Activated naive CD8-positive, alpha-beta T cell treated with anti-CD3 and anti-CD28 coated beads, Interleukin-2, amount 10 ng/mL, durations not matched to agents 7 days and 5 days (primary cell): Measurements from ENCODE around the gene EFCAB5. TPM values are rescaled to one million over a fixed set of nuclear protein-coding genes. Genes with fewer than 3 reads are reported as not detected.
"Not testable (repeated sequence)": the region's sequence is repeated elsewhere in the genome, so short reads cannot be mapped to it uniquely, and the experiment has no call there.

Experiments used
- ATAC-seq: fragments of 150-1000 bp; cut with Tn5 transposase; one replicate; pipeline ENCODE4 v1.10.0; 2021; ENCODE audit warnings: low read depth, moderate library complexity
- POLR2A ChIA-PET: fragments of 350-600 bp; sonication (Branson Sonifier 250); formaldehyde crosslinking; loops from one replicate; lab custom pipeline; 2021; ENCODE audit warnings: antibody characterized with exemption; lab: Charles Lee
- DNase-seq: peaks from one replicate; pipeline ENCODE4 v3.0.0; 2021
- H3K27ac Mint-ChIP-seq: one replicate; pipeline ENCODE4 v1.8.0; 2022; ENCODE audit warnings: mild to moderate bottlenecking, mixed read lengths
- H3K27me3 Mint-ChIP-seq: one replicate; pipeline ENCODE4 v1.8.0; 2022; ENCODE audit warnings: mild to moderate bottlenecking, moderate library complexity, mixed read lengths
- H3K36me3 Mint-ChIP-seq: one replicate; pipeline ENCODE4 v1.8.0; 2021; ENCODE audit warnings: mild to moderate bottlenecking, mixed read lengths
- H3K4me1 Mint-ChIP-seq: one replicate; pipeline ENCODE4 v1.8.0; 2021; ENCODE audit warnings: mixed read lengths
- H3K4me3 Mint-ChIP-seq: one replicate; pipeline ENCODE4 v1.8.0; 2022; ENCODE audit warnings: mild to moderate bottlenecking, moderate library complexity, mixed read lengths
- H3K9me3 Mint-ChIP-seq: one replicate; pipeline ENCODE4 v1.8.0; 2021; ENCODE audit warnings: mixed read lengths
- total RNA-seq, 2 experiments: library from RNA; stranded (reverse); gene quantifications; one replicate each; pipeline ENCODE4 v1.2.3, GENCODE V29; 2021

Gene EFCAB5
- total RNA-seq, result 1 to 10 TPM in 1 of 2 experiments, under 1 TPM in 1; 0.74 to 1.3 TPM

DNA sequence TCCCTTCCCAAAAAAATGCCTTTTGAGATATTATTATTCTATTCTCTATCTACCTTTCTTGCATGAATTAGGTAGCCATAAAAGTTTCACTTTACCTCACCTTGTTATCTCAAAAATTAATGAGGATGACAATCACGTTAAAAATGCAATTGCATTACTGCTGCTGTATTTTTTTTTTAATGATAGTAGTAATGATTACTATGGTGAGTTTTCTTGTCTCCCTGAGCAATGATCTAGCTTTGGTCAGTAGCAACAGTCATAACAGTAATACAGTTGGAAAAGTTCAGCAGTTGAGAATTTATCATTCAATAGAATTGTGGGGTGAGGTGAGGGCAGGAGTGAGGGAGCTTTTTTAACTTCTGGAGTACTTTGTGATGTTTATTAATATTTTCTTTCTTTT, at the start of gene EFCAB5:
TSS of gene EFCAB5 (plus strand) at position 301 of the 400 bp plus-strand sequence. CDS start 163 bp downstream, outside the sequence.
- peaks cover 4% of the 10 kb centered on the region for H3K27me3 Mint-ChIP-seq
- no peaks in the 10 kb centered on the region for H3K36me3 Mint-ChIP-seq
- no peak within 1 kb of the TSS for H3K4me3 Mint-ChIP-seq
- peaks cover 5% of the 10 kb centered on the region for H3K4me1 Mint-ChIP-seq
- H3K27ac Mint-ChIP-seq, result no peak within 1 kb of the TSS
- DNase-seq, result no peak
- H3K9me3 Mint-ChIP-seq, result no peaks in the 10 kb centered on the region
- no peak for ATAC-seq
- POLR2A ChIA-PET, result interaction anchor here (0.6 kb wide), 1 partner anchor 177 kb away, joined by 3 read pairs; no protein-coding TSS in a partner anchor

- no peak overlapping the region for H3K4me3 Mint-ChIP-seq
- ATAC-seq (no peak), DNase-seq (no peak)
- H3K4me1 Mint-ChIP-seq, result peaks cover 12% of the 10 kb centered on the region
- H3K36me3 Mint-ChIP-seq, result peaks cover 23% of the 10 kb centered on the region
- no peak overlapping the region for H3K27ac Mint-ChIP-seq
- peaks cover 11% of the 10 kb centered on the region for H3K9me3 Mint-ChIP-seq
- peaks cover 1% of the 10 kb centered on the region for H3K27me3 Mint-ChIP-seq
- POLR2A ChIA-PET, result interaction anchor here (0.6 kb wide), 1 partner anchor 37 kb away, joined by 4 read pairs; no protein-coding TSS in a partner anchor
Measured at GRCh38 chr17:29892201-29892600, 49.2 kb upstream of the EFCAB5 start.

GRCh38 chr17:29897136-29897535, 44.3 kb upstream of the EFCAB5 start:
- peaks cover 12% of the 10 kb centered on the region for H3K36me3 Mint-ChIP-seq
- ATAC-seq, H3K27me3 Mint-ChIP-seq, POLR2A ChIA-PET, H3K27ac Mint-ChIP-seq, DNase-seq, H3K4me3 Mint-ChIP-seq: not testable (repeated sequence)
- peaks cover 12% of the 10 kb centered on the region for H3K9me3 Mint-ChIP-seq
- H3K4me1 Mint-ChIP-seq, result peaks cover 12% of the 10 kb centered on the region

GRCh38 chr17:29903471-29903870, 38.0 kb upstream of the EFCAB5 start:
- H3K36me3 Mint-ChIP-seq, result peaks cover 24% of the 10 kb centered on the region
- peaks cover 12% of the 10 kb centered on the region for H3K4me1 Mint-ChIP-seq
- no peak for DNase-seq
- no peaks in the 10 kb centered on the region for H3K27me3 Mint-ChIP-seq
- POLR2A ChIA-PET, result no interaction called here
- H3K27ac Mint-ChIP-seq, result no peak overlapping the region
- H3K9me3 Mint-ChIP-seq, result peaks cover 14% of the 10 kb centered on the region
- H3K4me3 Mint-ChIP-seq, result no peak overlapping the region
- no peak for ATAC-seq

DNA sequence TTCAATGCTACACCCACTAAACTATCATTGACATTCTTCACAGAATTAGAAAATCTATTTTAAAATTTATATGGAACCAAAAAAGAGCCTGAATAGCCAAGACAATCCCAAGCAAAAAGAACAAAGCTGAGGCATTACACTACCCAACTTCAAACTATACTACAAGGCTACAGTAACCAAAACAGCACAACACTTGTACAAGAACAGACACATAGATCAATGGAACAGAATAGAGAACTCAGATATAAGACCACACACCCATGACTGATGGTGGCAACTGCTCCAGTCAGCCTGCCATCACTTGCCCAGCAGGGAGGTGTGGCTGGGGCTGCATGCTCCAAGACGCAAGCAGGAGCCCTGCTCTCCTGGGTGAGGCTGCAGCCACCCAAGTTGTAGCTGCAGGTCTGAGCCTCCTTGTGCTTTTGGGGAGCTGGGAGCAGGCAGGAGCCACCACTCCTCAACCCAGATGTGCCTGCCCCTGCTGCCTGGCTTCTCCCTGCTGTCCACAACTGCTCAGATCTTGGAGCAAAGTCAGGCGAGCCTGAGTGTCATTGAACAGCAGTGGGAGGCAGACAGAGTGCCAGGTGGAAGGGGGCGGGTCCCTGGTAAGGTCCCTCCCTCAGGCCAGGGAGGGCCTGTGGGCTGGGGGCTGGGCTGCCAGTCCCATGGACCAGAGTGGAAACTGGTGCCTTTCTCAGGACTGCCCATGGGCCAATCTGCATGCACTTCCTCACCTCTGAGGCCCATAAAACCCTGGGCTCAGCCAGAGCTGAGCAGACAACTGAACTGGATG, 36.2 kb upstream of the EFCAB5 start:
- POLR2A ChIA-PET, result no interaction called here
- Mint-ChIP-seq H3K27me3 (no peaks in the 10 kb centered on the region), H3K36me3 (peaks cover 33% of the 10 kb centered on the region), H3K27ac (no peak overlapping the region), H3K4me1 (peaks cover 12% of the 10 kb centered on the region), H3K9me3 (peaks cover 14% of the 10 kb centered on the region), H3K4me3 (no peak overlapping the region)
- DNase-seq (no peak), ATAC-seq (no peak)

- POLR2A ChIA-PET, result no interaction called here
- H3K4me1 Mint-ChIP-seq, result peaks cover 12% of the 10 kb centered on the region
- H3K4me3 Mint-ChIP-seq, result no peak overlapping the region
- H3K27ac Mint-ChIP-seq, result no peak overlapping the region
- no peaks in the 10 kb centered on the region for H3K27me3 Mint-ChIP-seq
- DNase-seq (no peak), ATAC-seq (no peak)
- H3K9me3 Mint-ChIP-seq, result peaks cover 14% of the 10 kb centered on the region
- peaks cover 30% of the 10 kb centered on the region for H3K36me3 Mint-ChIP-seq
Measured at GRCh38 chr17:29905879-29906167, 35.6 kb upstream of the EFCAB5 start.

DNA sequence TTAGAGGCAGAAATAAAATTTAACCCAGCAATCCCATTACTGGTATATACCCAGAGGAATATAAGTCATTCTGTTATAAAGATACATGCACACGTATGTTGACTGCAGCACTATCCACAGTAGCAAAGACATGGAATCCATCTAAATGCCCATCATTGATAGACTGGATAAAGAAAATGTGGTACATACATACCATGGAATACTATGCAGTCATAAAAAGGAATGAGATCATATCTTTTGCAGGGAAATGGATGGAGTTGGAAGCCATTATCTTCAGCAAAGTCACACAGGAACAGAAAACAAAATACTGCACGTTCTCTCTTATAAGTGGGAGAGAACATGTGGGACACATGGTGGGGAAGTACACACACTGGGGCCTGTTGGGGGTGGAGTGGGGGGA, 34.5 kb upstream of the EFCAB5 start:
- peaks cover 34% of the 10 kb centered on the region for H3K36me3 Mint-ChIP-seq

DNA sequence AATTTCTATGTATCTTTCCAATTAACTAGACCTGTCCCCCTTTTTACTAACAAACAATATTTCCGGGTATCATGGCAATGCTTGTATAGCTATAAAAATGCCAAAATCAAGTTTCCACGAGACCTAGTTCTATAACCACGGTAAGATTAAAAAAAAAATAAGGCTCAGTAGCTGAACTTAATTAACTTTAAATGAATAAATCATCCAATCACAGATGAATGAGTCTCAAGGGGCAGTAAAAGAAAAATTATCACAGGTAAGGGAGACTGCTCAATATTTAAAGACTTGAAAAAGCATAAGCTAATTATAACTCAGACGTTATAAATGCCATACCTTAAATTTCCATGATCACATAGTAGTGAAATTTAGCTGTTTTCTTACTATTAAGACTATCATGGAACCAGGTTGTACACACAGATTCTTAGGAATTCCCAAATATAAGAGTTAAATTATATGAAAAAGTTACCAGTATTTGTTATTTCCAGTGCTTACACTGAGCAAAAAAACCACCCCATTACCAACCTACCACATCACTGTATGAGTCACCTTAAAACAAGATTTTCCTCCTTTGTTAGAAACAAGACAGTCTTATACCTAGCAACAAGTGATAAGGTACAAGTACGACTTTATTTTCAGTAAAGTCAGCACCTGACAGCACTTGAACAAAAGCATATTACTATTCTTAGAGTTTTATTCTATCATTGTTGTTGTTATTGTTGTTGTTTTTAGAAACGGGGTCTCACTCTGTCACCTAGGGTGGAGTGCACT, 32.0 kb upstream of the EFCAB5 start:
- Mint-ChIP-seq H3K9me3 (peaks cover 14% of the 10 kb centered on the region), H3K27ac (no peak overlapping the region), H3K27me3 (no peaks in the 10 kb centered on the region), H3K4me1 (peaks cover 3% of the 10 kb centered on the region), H3K4me3 (no peak overlapping the region), H3K36me3 (peaks cover 33% of the 10 kb centered on the region)
- ATAC-seq, result no peak
- POLR2A ChIA-PET, result no interaction called here
- no peak for DNase-seq

More for the DNA sequence above, 34.5 kb upstream of the EFCAB5 start:
- no peak for DNase-seq
- H3K27ac Mint-ChIP-seq, result no peak overlapping the region
- H3K4me3 Mint-ChIP-seq, result no peak overlapping the region
- no peaks in the 10 kb centered on the region for H3K27me3 Mint-ChIP-seq
- peaks cover 14% of the 10 kb centered on the region for H3K9me3 Mint-ChIP-seq
- ATAC-seq, result no peak
- H3K4me1 Mint-ChIP-seq, result peaks cover 6% of the 10 kb centered on the region
- POLR2A ChIA-PET, result interaction anchor here (0.7 kb wide), 1 partner anchor 33 kb away, joined by 3 read pairs; no protein-coding TSS in a partner anchor

- POLR2A ChIA-PET, result no interaction called here
- peaks cover 5% of the 10 kb centered on the region for H3K9me3 Mint-ChIP-seq
- no peak overlapping the region for H3K4me3 Mint-ChIP-seq
- H3K27me3 Mint-ChIP-seq, result no peaks in the 10 kb centered on the region
- peaks cover 20% of the 10 kb centered on the region for H3K36me3 Mint-ChIP-seq
- no peak overlapping the region for H3K27ac Mint-ChIP-seq
- ATAC-seq (no peak), DNase-seq (no peak)
- H3K4me1 Mint-ChIP-seq, result peaks cover 1% of the 10 kb centered on the region
Measured at GRCh38 chr17:29911641-29912177, 29.7 kb upstream of the EFCAB5 start.

GRCh38 chr17:29914819-29915537, 26.5 kb upstream of the EFCAB5 start:
- DNase-seq (no peak), ATAC-seq (no peak)
- Mint-ChIP-seq H3K4me3 (no peak overlapping the region), H3K9me3 (no peaks in the 10 kb centered on the region), H3K27ac (no peak overlapping the region), H3K27me3 (no peaks in the 10 kb centered on the region), H3K36me3 (peaks cover 16% of the 10 kb centered on the region), H3K4me1 (peaks cover 7% of the 10 kb centered on the region)
- POLR2A ChIA-PET, result no interaction called here

- POLR2A ChIA-PET, result no interaction called here
- no peak for ATAC-seq
- H3K4me1 Mint-ChIP-seq, result peaks cover 11% of the 10 kb centered on the region
Measured at GRCh38 chr17:29918016-29918415, 23.4 kb upstream of the EFCAB5 start.

GRCh38 chr17:29918922-29919856, 22.2 kb upstream of the EFCAB5 start:
- no peak for DNase-seq
- no peak for ATAC-seq
- Mint-ChIP-seq H3K27ac (no peak overlapping the region), H3K4me3 (no peak overlapping the region), H3K36me3 (peaks cover 12% of the 10 kb centered on the region), H3K9me3 (no peaks in the 10 kb centered on the region), H3K4me1 (peaks cover 11% of the 10 kb centered on the region), H3K27me3 (no peaks in the 10 kb centered on the region)
- POLR2A ChIA-PET, result interaction anchor here (0.7 kb wide), 1 partner anchor 303 kb away, joined by 3 read pairs; no protein-coding TSS in a partner anchor

More at GRCh38 chr17:29918016-29918415, 23.4 kb upstream of the EFCAB5 start:
- no peak for DNase-seq
- no peaks in the 10 kb centered on the region for H3K9me3 Mint-ChIP-seq
- H3K36me3 Mint-ChIP-seq, result peaks cover 10% of the 10 kb centered on the region
- H3K27ac Mint-ChIP-seq, result no peak overlapping the region
- H3K4me3 Mint-ChIP-seq, result no peak overlapping the region
- H3K27me3 Mint-ChIP-seq, result no peaks in the 10 kb centered on the region
